Measurements from ENCODE around the gene ADAM12. TPM values are rescaled to one million over a fixed set of nuclear protein-coding genes. Genes with fewer than 3 reads are reported as not detected.

Gene ADAM12
- total RNA-seq, 4 donors from 2014 or later, result under 0.01 to 60.8 (median 0.64) TPM; not detected in 1

DNA sequence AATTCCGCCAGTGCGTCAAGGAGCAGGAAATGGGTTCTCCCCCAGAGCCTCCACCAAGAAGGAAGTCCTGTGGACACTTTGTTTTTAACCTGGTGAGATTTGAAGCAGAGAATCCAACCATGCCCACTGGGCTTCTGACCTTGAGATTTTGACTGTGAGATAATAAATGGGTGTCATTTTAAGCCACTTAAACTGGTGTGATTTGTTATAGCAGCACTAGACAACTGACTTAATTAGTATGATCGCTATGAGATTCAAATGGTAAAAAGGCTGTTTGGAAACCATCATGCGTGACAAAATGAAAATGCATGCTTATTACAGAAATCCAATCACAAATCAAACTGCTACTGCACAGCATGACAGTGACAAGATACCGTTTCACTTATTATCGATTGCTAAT is 98.0 kb downstream of the ADAM12 start:
- Histone ChIP-seq H3K4me1 (no peaks in the 10 kb centered on the region), H3K27me3 (no peaks in the 10 kb centered on the region), H3K4me3 (no peak overlapping the region), H3K27ac (no peak overlapping the region), H3K36me3 (no peaks in the 10 kb centered on the region), H3K9me3 (no peaks in the 10 kb centered on the region)
- TF ChIP-seq, protein P1, sequence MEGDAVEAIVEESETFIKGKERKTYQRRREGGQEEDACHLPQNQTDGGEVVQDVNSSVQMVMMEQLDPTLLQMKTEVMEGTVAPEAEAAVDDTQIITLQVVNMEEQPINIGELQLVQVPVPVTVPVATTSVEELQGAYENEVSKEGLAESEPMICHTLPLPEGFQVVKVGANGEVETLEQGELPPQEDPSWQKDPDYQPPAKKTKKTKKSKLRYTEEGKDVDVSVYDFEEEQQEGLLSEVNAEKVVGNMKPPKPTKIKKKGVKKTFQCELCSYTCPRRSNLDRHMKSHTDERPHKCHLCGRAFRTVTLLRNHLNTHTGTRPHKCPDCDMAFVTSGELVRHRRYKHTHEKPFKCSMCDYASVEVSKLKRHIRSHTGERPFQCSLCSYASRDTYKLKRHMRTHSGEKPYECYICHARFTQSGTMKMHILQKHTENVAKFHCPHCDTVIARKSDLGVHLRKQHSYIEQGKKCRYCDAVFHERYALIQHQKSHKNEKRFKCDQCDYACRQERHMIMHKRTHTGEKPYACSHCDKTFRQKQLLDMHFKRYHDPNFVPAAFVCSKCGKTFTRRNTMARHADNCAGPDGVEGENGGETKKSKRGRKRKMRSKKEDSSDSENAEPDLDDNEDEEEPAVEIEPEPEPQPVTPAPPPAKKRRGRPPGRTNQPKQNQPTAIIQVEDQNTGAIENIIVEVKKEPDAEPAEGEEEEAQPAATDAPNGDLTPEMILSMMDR (IDR thresholded peaks at IDR 0.05), result no peak
- no peak for TF ChIP-seq POLR2A (IDR thresholded peaks at IDR 0.05)
- DNase-seq, result no peak
- intact Hi-C loops (cut with DNase I; ENCODE audit: low total_unique reads), result no loop called here

DNA sequence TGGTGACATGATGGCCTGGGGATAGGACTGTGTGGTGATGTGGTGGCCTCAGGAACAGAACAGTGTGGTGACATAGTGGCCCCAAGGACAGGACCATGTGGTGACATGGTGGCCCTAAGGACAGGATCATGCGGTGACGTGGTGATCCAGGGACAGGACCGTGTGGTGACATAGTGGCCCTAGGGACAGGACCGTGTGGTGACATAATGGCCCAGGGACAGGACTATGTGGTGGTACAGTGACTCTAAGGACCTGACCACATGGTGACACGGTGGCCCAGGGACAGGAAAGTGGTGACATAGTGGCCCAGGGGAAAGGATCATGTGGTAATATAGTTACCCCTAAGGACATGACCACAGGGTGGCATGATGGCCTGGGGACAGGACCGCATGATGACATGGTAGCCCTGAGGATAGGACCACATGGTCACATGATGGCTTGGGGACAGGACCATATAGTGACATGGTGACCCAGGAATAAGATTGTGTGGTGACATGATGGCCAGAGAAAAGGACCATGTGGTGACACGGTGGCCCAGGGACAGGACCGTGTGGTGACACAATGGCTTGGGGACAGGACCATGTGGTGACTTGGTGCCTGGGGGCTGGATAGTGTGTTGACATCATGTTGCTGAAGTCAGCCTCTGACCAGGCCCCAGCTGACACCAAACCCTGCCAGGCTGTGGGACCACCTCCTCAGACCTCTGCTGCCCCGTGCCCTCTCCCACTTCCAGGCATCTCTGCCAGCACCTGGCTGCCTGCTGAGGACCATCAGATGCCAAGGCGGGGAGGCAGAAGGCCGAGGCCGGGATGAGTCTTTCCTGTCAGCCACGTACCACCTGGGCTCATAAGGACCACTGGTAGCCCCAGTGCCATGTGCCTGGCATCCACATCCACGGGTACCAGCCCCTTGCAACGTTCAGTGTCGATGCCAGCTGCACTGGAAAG is 99.5 kb downstream of the ADAM12 start:
- TF ChIP-seq POLR2A (IDR thresholded peaks at IDR 0.05), result no peak
- TF ChIP-seq, protein P1 (IDR thresholded peaks at IDR 0.05), result no peak
- no peaks in the 10 kb centered on the region for H3K9me3 ChIP-seq
- H3K27ac ChIP-seq, result no peak overlapping the region
- no peak overlapping the region for H3K4me3 ChIP-seq
- DNase-seq, result no peak
- H3K4me1 ChIP-seq, result no peaks in the 10 kb centered on the region
- intact Hi-C loops (cut with DNase I; ENCODE audit: low total_unique reads), result no loop called here
- H3K36me3 ChIP-seq, result no peaks in the 10 kb centered on the region
- no peaks in the 10 kb centered on the region for H3K27me3 ChIP-seq

DNA sequence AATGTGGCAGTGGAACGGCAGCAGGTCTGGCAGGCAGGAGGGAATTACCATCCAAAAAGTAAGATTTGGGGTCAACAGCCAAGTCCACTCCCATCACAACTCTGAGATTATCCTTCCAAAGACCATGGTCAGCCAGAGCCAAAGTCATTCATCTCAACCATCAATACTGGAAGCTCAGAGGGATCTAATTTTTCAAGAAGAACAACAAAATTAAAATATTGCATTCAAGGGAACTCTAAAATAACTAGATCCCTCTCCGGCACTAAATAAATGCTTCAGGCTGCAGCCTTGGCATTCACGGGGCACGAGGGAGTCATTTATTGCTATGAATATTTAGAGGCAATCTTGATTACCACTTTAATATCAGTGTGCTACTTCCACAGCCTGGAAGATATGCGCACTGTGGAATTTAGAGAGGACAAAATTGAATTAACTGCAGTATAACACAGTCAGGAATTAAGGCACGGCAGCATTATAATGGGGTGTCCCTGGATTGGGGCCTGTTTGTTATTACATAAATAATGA is 102.0 kb downstream of the ADAM12 start:
- no peak for DNase-seq
- H3K4me3 ChIP-seq, result no peak overlapping the region
- no peaks in the 10 kb centered on the region for H3K4me1 ChIP-seq
- H3K36me3 ChIP-seq, result no peaks in the 10 kb centered on the region
- no peaks in the 10 kb centered on the region for H3K27me3 ChIP-seq
- no peak overlapping the region for H3K27ac ChIP-seq
- intact Hi-C loops (cut with DNase I; ENCODE audit: low total_unique reads), result no loop called here
- TF ChIP-seq, protein P1 (IDR thresholded peaks at IDR 0.05), result no peak
- no peak for TF ChIP-seq POLR2A (IDR thresholded peaks at IDR 0.05)
- no peaks in the 10 kb centered on the region for H3K9me3 ChIP-seq

DNA sequence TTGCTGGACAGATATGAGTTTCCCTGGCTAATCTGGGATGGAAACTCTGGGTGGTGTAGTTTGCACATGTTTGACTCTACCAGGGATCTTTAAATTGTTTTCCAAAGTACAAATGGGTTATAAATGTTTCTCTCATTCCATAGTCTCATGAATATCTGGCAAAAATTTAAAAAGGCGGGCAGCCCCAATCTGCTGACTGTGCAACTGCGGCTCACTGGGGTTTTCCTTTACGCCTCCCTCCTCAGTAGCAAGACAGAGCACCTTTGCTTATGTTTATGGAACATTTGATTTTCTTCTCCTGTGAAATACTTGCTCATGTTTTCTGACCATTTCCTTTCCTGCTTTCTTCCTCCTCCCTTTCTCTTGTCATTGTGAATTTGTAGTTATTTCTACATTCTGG is 105.0 kb downstream of the ADAM12 start:
- TF ChIP-seq, protein P1 (IDR thresholded peaks at IDR 0.05), result no peak
- no peak for TF ChIP-seq POLR2A (IDR thresholded peaks at IDR 0.05)

DNA sequence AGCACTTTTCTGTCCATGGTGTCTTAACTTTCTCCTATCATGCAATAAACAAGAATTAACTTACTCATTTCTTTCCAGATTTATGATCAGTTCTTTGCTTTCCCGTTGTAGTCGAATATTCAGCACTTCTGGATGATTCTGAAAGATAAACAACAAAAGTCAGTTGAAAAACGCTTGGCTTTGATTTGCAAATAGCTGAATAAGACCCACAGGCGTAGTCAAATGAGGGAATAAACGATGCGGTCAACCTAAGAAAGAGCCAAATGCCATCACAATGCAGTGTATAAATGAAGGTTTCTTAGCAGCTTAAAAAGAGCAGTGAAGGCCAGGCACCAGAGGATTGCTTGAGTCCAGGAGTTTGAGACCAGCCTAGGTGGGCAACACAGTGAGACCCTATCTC is 109.4 kb downstream of the ADAM12 start:
- Histone ChIP-seq H3K4me1 (no peaks in the 10 kb centered on the region), H3K9me3 (no peaks in the 10 kb centered on the region), H3K27ac (no peak overlapping the region), H3K27me3 (no peaks in the 10 kb centered on the region), H3K4me3 (no peak overlapping the region), H3K36me3 (no peaks in the 10 kb centered on the region)
- no peak for DNase-seq
- intact Hi-C loops (cut with DNase I; ENCODE audit: low total_unique reads), result no loop called here
- TF ChIP-seq POLR2A (IDR thresholded peaks at IDR 0.05), result no peak
- TF ChIP-seq, protein P1 (IDR thresholded peaks at IDR 0.05), result no peak

More for the DNA sequence above, 105.0 kb downstream of the ADAM12 start:
- H3K27me3 ChIP-seq, result no peaks in the 10 kb centered on the region
- H3K27ac ChIP-seq, result no peak overlapping the region
- H3K4me3 ChIP-seq, result no peak overlapping the region
- DNase-seq, result no peak
- H3K4me1 ChIP-seq, result no peaks in the 10 kb centered on the region
- no peaks in the 10 kb centered on the region for H3K9me3 ChIP-seq
- no peaks in the 10 kb centered on the region for H3K36me3 ChIP-seq
- intact Hi-C loops (cut with DNase I; ENCODE audit: low total_unique reads), result no loop called here

Measured in uterus (tissue), 4 donors.